ENCODE measurements around the gene PWWP3B. TPM values are rescaled to one million over a fixed set of nuclear protein-coding genes. Genes with fewer than 3 reads are reported as not detected.
"Not testable (repeated sequence)": the region's sequence is repeated elsewhere in the genome, so short reads cannot be mapped to it uniquely, and the experiment has no call there.

The PWWP3B gene
- total RNA-seq, 1 donor from 2014 or later = 1.1 TPM

DNA sequence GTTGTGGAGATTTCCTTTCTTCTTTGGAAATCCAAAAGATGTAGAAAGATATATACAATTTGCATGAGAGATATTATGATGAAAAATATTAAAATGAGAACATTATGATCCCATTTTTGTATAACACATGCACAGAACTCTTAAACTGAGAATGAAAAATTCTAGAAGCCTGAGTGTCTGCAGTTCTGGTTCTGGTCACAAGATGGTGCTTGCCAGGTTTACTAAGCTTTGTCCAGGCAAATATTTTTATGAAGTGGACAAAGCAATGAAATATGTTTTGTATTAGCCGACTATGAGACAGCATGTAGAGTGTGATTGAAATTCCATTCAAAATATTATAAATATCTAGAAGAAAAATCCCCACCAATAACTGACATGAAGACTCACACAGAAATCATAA, 2.2 kb downstream of the PWWP3B start:
- DNase-seq (ENCODE audit: low spot score) = no peak
- H3K4me1 Mint-ChIP-seq (ENCODE audit: low read depth) = no peaks in the 10 kb centered on the region

DNA sequence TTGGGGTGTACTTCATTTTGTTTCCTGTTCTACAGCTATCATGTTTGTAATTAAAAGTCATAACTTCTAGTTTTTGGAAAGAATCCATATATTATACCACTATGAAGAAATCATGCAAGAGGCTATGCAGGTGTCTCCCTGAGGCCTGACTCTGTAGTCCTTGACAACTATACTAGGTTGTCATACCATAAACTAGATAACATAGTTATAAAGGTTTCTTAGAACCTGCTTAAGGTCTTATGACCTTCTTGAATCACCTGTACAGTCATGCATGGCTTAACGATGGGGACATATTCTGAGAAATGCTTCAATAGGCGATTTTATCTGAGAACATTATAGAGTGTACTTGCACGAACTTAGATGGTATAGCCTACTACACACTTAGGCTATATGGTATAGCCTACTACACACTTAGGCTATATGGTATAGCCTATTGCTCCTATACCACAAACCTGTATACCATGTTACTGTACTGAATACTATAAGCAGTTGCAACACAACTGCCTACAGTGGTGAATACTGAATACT, 3.3 kb downstream of the PWWP3B start:
- Mint-ChIP-seq H3K9me3 (ENCODE audit: low read depth) (no peaks in the 10 kb centered on the region), H3K27ac (ENCODE audit: unreplicated experiment) (no peak overlapping the region), H3K27me3 (ENCODE audit: low read depth) (peaks cover 5% of the 10 kb centered on the region), H3K36me3 (ENCODE audit: low read depth) (no peaks in the 10 kb centered on the region), H3K4me3 (ENCODE audit: unreplicated experiment) (no peak overlapping the region), H3K4me1 (ENCODE audit: low read depth) (no peaks in the 10 kb centered on the region)
- TF ChIP-seq, protein P1, sequence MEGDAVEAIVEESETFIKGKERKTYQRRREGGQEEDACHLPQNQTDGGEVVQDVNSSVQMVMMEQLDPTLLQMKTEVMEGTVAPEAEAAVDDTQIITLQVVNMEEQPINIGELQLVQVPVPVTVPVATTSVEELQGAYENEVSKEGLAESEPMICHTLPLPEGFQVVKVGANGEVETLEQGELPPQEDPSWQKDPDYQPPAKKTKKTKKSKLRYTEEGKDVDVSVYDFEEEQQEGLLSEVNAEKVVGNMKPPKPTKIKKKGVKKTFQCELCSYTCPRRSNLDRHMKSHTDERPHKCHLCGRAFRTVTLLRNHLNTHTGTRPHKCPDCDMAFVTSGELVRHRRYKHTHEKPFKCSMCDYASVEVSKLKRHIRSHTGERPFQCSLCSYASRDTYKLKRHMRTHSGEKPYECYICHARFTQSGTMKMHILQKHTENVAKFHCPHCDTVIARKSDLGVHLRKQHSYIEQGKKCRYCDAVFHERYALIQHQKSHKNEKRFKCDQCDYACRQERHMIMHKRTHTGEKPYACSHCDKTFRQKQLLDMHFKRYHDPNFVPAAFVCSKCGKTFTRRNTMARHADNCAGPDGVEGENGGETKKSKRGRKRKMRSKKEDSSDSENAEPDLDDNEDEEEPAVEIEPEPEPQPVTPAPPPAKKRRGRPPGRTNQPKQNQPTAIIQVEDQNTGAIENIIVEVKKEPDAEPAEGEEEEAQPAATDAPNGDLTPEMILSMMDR (IDR thresholded peaks at IDR 0.05) = no peak
- no peak for DNase-seq (ENCODE audit: low spot score)

More for the DNA sequence above, 2.2 kb downstream of the PWWP3B start:
- TF ChIP-seq, protein P1 (IDR thresholded peaks at IDR 0.05) = peak; percentile 78
- Mint-ChIP-seq H3K27me3 (ENCODE audit: low read depth) (peaks cover 7% of the 10 kb centered on the region), H3K9me3 (ENCODE audit: low read depth) (peaks cover 2% of the 10 kb centered on the region), H3K27ac (ENCODE audit: unreplicated experiment) (no peak overlapping the region), H3K4me3 (ENCODE audit: unreplicated experiment) (no peak overlapping the region), H3K36me3 (ENCODE audit: low read depth) (no peaks in the 10 kb centered on the region)

DNA sequence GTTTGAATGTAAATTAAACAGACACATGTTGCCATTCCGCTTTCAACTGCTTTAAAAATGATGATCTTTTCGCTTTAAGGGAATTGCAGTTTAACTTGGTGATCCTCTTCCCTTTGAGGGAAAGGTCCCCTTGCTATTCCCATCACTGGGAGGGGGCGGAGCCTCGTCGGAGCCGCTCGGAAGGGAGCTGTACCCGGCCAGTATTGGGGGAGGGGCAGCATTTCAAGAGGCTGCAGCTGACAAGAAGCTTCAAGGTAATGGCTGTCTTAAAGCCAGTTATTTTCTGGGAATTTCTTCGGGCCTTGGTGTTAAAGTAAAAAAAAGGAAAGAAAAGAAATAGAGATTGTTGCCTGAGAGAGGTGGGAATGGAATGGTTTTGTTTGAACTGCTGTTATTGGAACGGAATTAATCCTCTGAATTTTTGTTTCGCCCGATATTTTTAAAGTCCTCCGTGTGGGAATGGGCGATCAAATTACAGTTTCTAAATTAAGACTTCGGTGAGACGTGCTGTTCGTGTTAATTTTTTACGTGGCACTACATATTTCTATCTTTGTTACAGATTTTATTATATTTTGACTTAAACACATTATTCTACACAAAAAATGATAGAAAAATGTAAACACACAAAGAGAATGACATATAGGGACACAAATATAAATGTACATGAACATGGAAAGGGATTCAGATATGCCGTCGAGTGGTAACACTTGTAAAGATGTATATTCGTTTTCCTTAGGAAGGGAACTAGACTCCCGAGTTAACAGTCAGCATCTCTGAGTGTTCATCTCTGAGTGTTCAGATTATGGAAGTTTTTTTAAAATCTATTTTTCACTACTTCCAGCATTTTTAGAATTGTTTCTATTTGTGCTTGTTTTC, 9.2 kb downstream of the PWWP3B start:
- no peaks in the 10 kb centered on the region for H3K36me3 Mint-ChIP-seq (ENCODE audit: low read depth)
- H3K27me3 Mint-ChIP-seq (ENCODE audit: low read depth) = no peaks in the 10 kb centered on the region
- peak overlapping the region; percentile 68 for H3K27ac Mint-ChIP-seq (ENCODE audit: unreplicated experiment)
- no peaks in the 10 kb centered on the region for H3K4me1 Mint-ChIP-seq (ENCODE audit: low read depth)
- H3K9me3 Mint-ChIP-seq (ENCODE audit: low read depth) = peaks cover 10% of the 10 kb centered on the region
- DNase-seq (ENCODE audit: low spot score) = no peak
- peak overlapping the region; percentile 65 for H3K4me3 Mint-ChIP-seq (ENCODE audit: unreplicated experiment)
- TF ChIP-seq, protein P1 (IDR thresholded peaks at IDR 0.05) = no peak

GRCh38 chrX:106177982-106178321, 9.8 kb downstream of the PWWP3B start:
- H3K36me3 Mint-ChIP-seq (ENCODE audit: low read depth) = no peaks in the 10 kb centered on the region
- no peaks in the 10 kb centered on the region for H3K4me1 Mint-ChIP-seq (ENCODE audit: low read depth)
- DNase-seq (ENCODE audit: low spot score) = no peak
- H3K27me3 Mint-ChIP-seq (ENCODE audit: low read depth) = no peaks in the 10 kb centered on the region
- peak overlapping the region; percentile 5 for H3K4me3 Mint-ChIP-seq (ENCODE audit: unreplicated experiment)
- no peak overlapping the region for H3K27ac Mint-ChIP-seq (ENCODE audit: unreplicated experiment)
- peaks cover 12% of the 10 kb centered on the region for H3K9me3 Mint-ChIP-seq (ENCODE audit: low read depth)
- TF ChIP-seq, protein P1 (IDR thresholded peaks at IDR 0.05) = no peak

- peaks cover 12% of the 10 kb centered on the region for H3K9me3 Mint-ChIP-seq (ENCODE audit: low read depth)
Observed at GRCh38 chrX:106178826-106179225, 10.7 kb downstream of the PWWP3B start.

GRCh38 chrX:106183685-106184084, 15.6 kb downstream of the PWWP3B start:
- not testable (repeated sequence) for H3K4me3 Mint-ChIP-seq (ENCODE audit: unreplicated experiment); H3K36me3 Mint-ChIP-seq (ENCODE audit: low read depth); H3K27me3 Mint-ChIP-seq (ENCODE audit: low read depth); DNase-seq (ENCODE audit: low spot score); H3K27ac Mint-ChIP-seq (ENCODE audit: unreplicated experiment); H3K4me1 Mint-ChIP-seq (ENCODE audit: low read depth)
- H3K9me3 Mint-ChIP-seq (ENCODE audit: low read depth) = peaks cover 33% of the 10 kb centered on the region

More at GRCh38 chrX:106178826-106179225, 10.7 kb downstream of the PWWP3B start:
- H3K27me3 Mint-ChIP-seq (ENCODE audit: low read depth) = no peaks in the 10 kb centered on the region
- H3K4me1 Mint-ChIP-seq (ENCODE audit: low read depth) = no peaks in the 10 kb centered on the region
- no peak for DNase-seq (ENCODE audit: low spot score)
- H3K36me3 Mint-ChIP-seq (ENCODE audit: low read depth) = no peaks in the 10 kb centered on the region
- TF ChIP-seq, protein P1 (IDR thresholded peaks at IDR 0.05) = peak; percentile 49
- H3K4me3 Mint-ChIP-seq (ENCODE audit: unreplicated experiment) = no peak overlapping the region
- H3K27ac Mint-ChIP-seq (ENCODE audit: unreplicated experiment) = no peak overlapping the region
